Uterus (tissue), 2 donors: ENCODE measurements around the gene TMEM115.

Experiments used
- POLR2A ChIP-seq, 2 donors: fragments of 450-650 bp; IDR thresholded peaks; one replicate each; pipeline ENCODE4 v1.6.1; 2016; ENCODE audit warnings: antibody characterized with exemption in 2 of 2, mild to moderate bottlenecking in 1 of 2, moderate library complexity in 1 of 2
- TF ChIP-seq, protein P1 (sequence below), 4 experiments: fragments of 200-600 bp in 2 of 4; fragments of 450-650 bp in 2 of 4; sonication (generic) in 2 of 4; IDR thresholded peaks; one replicate each; pipeline ENCODE4 v1.5.1; 2016 to 2019; ENCODE audit warnings: antibody characterized with exemption in 4 of 4, mild to moderate bottlenecking in 2 of 4, moderate library complexity in 1 of 4

GRCh38 chr3:50320853-50321335, 38.4 kb downstream of the TMEM115 start:
- TF ChIP-seq, protein P1, sequence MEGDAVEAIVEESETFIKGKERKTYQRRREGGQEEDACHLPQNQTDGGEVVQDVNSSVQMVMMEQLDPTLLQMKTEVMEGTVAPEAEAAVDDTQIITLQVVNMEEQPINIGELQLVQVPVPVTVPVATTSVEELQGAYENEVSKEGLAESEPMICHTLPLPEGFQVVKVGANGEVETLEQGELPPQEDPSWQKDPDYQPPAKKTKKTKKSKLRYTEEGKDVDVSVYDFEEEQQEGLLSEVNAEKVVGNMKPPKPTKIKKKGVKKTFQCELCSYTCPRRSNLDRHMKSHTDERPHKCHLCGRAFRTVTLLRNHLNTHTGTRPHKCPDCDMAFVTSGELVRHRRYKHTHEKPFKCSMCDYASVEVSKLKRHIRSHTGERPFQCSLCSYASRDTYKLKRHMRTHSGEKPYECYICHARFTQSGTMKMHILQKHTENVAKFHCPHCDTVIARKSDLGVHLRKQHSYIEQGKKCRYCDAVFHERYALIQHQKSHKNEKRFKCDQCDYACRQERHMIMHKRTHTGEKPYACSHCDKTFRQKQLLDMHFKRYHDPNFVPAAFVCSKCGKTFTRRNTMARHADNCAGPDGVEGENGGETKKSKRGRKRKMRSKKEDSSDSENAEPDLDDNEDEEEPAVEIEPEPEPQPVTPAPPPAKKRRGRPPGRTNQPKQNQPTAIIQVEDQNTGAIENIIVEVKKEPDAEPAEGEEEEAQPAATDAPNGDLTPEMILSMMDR (IDR thresholded peaks at IDR 0.05) = peak in 1 of 4 experiments; percentile 8
- TF ChIP-seq POLR2A (IDR thresholded peaks at IDR 0.05) = no peak
